Large intestine (tissue), 12 donors: ENCODE measurements around the gene U2AF1L4. TPM values are rescaled to one million over a fixed set of nuclear protein-coding genes. Genes with fewer than 3 reads are reported as not detected.

Source experiments
- DNase-seq, 2 donors: peaks; one replicate each; pipeline versions ENCODE4 v3.0.0 to v3.0.0-alpha.2; 2013
- H3K27ac ChIP-seq: one replicate; pipeline ENCODE4 v1.5.1; 2013; ENCODE audit warnings: low read length
- H3K27me3 ChIP-seq: 2 replicates; pipeline ENCODE4 v1.6.1; 2013; ENCODE audit warnings: low read length; ENCODE audit not compliant: control insufficient read depth, insufficient read depth
- H3K36me3 ChIP-seq: 2 replicates; pipeline ENCODE4 v1.6.1; 2013; ENCODE audit warnings: low read length; ENCODE audit not compliant: control insufficient read depth, insufficient read depth
- H3K4me1 ChIP-seq: one replicate; pipeline ENCODE4 v1.6.1; 2013; ENCODE audit warnings: low read length; ENCODE audit not compliant: control insufficient read depth, insufficient read depth
- H3K4me3 ChIP-seq: one replicate; pipeline ENCODE4 v1.5.1; 2013; ENCODE audit warnings: low read length
- H3K9me3 ChIP-seq: one replicate; pipeline ENCODE4 v1.6.1; 2013; ENCODE audit warnings: mild to moderate bottlenecking, low read depth, low read length, moderate library complexity; ENCODE audit not compliant: control insufficient read depth
- WGBS: methylation state at CpG from one replicate; pipeline ENCODE4 v1.1.5; 2013; ENCODE audit warnings: low lambda C conversion rate; ENCODE audit not compliant: insufficient coverage; 5-methylcytosine and 5-hydroxymethylcytosine counted together
- long read RNA-seq, 11 donors: transcript quantifications; one replicate each; lab custom pipeline, GENCODE V29; 2026
- polyA plus RNA-seq: library from polyadenylated mRNA; unstranded; fragments of 120-200 nt; gene quantifications from one replicate; pipeline ENCODE4 v1.2.1, GENCODE V29; 2013

U2AF1L4 gene, protein sequence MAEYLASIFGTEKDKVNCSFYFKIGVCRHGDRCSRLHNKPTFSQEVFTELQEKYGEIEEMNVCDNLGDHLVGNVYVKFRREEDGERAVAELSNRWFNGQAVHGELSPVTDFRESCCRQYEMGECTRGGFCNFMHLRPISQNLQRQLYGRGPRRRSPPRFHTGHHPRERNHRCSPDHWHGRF
- 31.2 TPM for polyA plus RNA-seq
- long read RNA-seq, donor 1: 0 reads
- long read RNA-seq, donor 2: 0 reads
- long read RNA-seq, donor 3: 0 reads
- long read RNA-seq, donor 4: 0 reads
- long read RNA-seq, donor 5, partial matches to known transcripts: 0 of 1 reads
- long read RNA-seq, donor 5, other reads (novel, unspliced or antisense): 0 of 1 reads
- long read RNA-seq, donor 6, partial matches to known transcripts: 0 of 1 reads
- long read RNA-seq, donor 6, other reads (novel, unspliced or antisense): 0 of 1 reads
- long read RNA-seq, donor 7: 0 reads
- long read RNA-seq, donor 8, partial matches to known transcripts: 0 of 3 reads
- long read RNA-seq, donor 8, other reads (novel, unspliced or antisense): 0 of 3 reads
- long read RNA-seq, donor 9, partial matches to known transcripts: 0 of 2 reads
- long read RNA-seq, donor 9, other reads (novel, unspliced or antisense): 0 of 2 reads
- long read RNA-seq, donor 10, partial matches to known transcripts: 0 of 2 reads
- long read RNA-seq, donor 10, other reads (novel, unspliced or antisense): 0 of 2 reads
- long read RNA-seq, donor 11: 0 reads

GRCh38 chr19:35745328-35746086 lies at the start of gene U2AF1L4, which contains the start of gene PSENEN:
Gene U2AF1L4 (minus strand): TSS chr19:35745418. CDS start chr19:35745391, 27 bp downstream.
Gene PSENEN (plus strand): TSS chr19:35745651. CDS start chr19:35745931, 280 bp downstream.
- Histone ChIP-seq H3K27me3 (no peaks in the 10 kb centered on the region), H3K9me3 (no peaks in the 10 kb centered on the region), H3K36me3 (peaks cover 3% of the 10 kb centered on the region), H3K27ac (peak within 1 kb of the TSS; percentile 96), H3K4me3 (peak within 1 kb of the TSS; percentile 90), H3K4me1 (peaks cover 25% of the 10 kb centered on the region)
- peak; percentile 100 for DNase-seq
- no CpG with 5 or more reads among the region's 40 CpGs for WGBS

GRCh38 chr19:35793381-35794165 lies 48.4 kb upstream of the U2AF1L4 start:
- WGBS: no CpG with 5 or more reads among the region's 7 CpGs
- Histone ChIP-seq H3K9me3 (no peaks in the 10 kb centered on the region), H3K36me3 (no peaks in the 10 kb centered on the region), H3K4me1 (no peaks in the 10 kb centered on the region), H3K27me3 (peaks cover 24% of the 10 kb centered on the region), H3K4me3 (no peak overlapping the region), H3K27ac (no peak overlapping the region)
- DNase-seq: peak; percentile 27 to 58

- Histone ChIP-seq H3K4me3 (no peak overlapping the region), H3K36me3 (no peaks in the 10 kb centered on the region), H3K27ac (no peak overlapping the region), H3K9me3 (no peaks in the 10 kb centered on the region), H3K27me3 (peaks cover 20% of the 10 kb centered on the region), H3K4me1 (no peaks in the 10 kb centered on the region)
- no peak for DNase-seq
- no CpG with 5 or more reads among the region's 8 CpGs for WGBS
Measured at GRCh38 chr19:35792888-35793287, 47.7 kb upstream of the U2AF1L4 start.

- no peak for DNase-seq
- Histone ChIP-seq H3K36me3 (no peaks in the 10 kb centered on the region), H3K4me3 (no peak overlapping the region), H3K27ac (no peak overlapping the region), H3K4me1 (no peaks in the 10 kb centered on the region), H3K9me3 (no peaks in the 10 kb centered on the region), H3K27me3 (peaks cover 14% of the 10 kb centered on the region)
- 96% methylated on average over 4 of the region's 15 CpGs for WGBS
Measured at GRCh38 chr19:35792312-35792711, 47.1 kb upstream of the U2AF1L4 start.

DNA sequence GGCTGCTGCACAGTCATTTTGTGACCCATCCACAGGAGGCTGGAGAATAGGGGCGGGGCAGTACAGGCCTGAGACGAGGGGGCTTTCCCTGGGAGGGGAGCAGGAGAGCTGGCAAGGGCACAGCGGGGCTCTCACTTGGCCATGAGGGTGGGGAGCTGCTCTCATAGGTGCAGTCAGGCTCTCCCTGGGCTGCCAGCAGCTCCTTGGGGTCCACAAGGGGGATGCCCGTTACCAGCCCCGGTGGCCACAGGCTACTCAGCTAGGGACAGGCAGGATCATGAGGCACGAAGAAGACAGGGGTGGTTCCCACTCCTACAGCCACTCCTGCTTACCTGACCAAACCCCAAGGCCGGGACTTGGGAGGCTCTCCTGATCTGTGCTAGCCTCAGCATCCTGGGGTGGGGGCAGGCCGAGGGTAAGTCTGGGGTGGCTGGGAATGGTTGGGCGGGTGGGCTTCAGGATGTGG lies 46.6 kb upstream of the U2AF1L4 start:
- whole genome bisulfite sequencing: no CpG with 5 or more reads among the region's 9 CpGs
- Histone ChIP-seq H3K36me3 (no peaks in the 10 kb centered on the region), H3K4me1 (no peaks in the 10 kb centered on the region), H3K27me3 (peaks cover 10% of the 10 kb centered on the region), H3K9me3 (no peaks in the 10 kb centered on the region), H3K27ac (no peak overlapping the region), H3K4me3 (no peak overlapping the region)
- DNase-seq: no peak

DNA sequence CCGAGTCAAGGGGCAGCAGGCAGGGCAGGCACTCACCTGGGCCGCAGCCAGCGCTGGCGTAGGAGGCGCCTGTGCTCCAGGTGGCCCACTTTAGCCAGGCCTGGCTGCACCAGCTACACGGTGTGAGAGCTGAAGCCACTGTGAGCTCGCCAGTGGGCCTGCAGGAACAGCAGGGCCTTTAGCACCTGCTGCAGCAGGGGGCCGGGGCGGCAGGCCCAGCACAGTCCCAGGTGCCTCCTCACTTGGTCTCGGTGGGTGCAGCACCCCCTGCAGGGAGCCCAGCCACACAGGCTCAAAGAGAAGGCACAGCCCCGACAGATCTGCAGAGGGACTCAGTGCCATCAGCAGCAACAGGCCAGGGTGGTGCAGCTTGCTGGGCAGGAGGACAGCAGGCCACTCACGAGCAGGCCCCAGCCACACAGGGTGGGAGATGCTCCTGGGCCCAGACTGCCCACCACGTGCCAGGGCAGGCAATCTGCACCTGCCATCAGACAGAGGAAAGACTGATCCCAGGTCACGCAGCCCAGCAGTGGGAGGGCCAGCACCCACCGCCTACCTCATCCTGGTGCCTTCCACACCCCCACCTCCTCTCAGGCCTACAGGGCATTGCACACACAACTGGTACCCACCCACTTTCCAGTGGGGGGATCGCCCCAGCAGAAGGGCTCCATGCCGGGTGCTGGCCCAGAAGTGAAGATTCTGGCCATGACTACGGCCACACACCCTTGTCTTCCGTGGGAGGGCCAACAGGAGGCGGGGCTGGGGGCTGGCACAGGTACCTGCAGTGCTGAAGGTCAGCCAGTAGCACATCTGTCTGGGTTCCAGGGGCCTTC lies 46.0 kb upstream of the U2AF1L4 start:
- Histone ChIP-seq H3K27me3 (peaks cover 3% of the 10 kb centered on the region), H3K36me3 (no peaks in the 10 kb centered on the region), H3K27ac (no peak overlapping the region), H3K4me1 (peaks cover 3% of the 10 kb centered on the region), H3K4me3 (no peak overlapping the region), H3K9me3 (no peaks in the 10 kb centered on the region)
- DNase-seq: no peak
- WGBS: no CpG with 5 or more reads among the region's 20 CpGs

- H3K36me3 ChIP-seq: no peaks in the 10 kb centered on the region
- no peaks in the 10 kb centered on the region for H3K9me3 ChIP-seq
- no peak overlapping the region for H3K27ac ChIP-seq
- H3K27me3 ChIP-seq: no peaks in the 10 kb centered on the region
- H3K4me1 ChIP-seq: peaks cover 10% of the 10 kb centered on the region
- no peak overlapping the region for H3K4me3 ChIP-seq
- no peak for DNase-seq
- no CpG with 5 or more reads among the region's 19 CpGs for WGBS
Measured at GRCh38 chr19:35789978-35790944, 45.0 kb upstream of the U2AF1L4 start.

DNA sequence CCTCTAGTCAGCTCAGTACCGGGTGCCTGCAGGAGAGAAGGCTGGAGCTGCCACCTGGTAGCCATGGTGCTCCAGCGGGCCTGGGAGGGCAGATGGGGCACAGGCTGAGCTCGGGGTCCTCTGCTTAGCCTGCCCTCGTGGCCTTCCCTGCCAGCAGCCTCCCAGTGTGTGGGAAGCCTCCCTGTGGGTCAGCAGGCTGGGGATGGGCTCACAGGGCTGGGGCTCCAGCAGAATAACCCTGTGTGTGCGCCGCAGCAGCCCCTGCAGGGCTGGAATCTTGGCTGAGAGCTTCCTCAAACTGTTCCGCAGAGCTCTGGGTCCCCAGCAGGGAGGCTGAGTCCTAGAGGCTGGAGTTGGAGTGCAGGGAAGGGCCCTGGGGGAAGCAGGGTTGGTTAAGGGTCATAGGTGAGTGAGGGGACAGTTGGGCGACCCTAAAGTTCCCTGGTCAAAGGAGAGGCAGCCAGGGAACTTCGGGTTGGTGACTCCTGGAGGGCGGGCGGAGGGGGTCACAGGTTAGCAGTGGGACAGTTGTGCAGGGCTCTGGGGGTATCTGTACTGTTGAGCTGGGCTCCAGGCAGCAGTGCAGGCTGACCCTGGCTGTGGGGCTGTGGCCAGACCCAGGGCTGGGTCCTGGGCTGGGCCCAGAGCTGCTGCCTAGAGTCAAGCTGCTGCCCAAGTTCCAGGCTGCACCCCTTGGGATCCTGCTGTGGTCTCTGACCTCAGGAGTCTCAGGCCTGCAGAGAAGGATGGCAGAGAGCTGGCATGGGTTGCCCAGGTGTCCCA lies 44.2 kb upstream of the U2AF1L4 start:
- no peak overlapping the region for H3K4me3 ChIP-seq
- H3K27ac ChIP-seq: no peak overlapping the region
- no peaks in the 10 kb centered on the region for H3K36me3 ChIP-seq
- no peak for DNase-seq
- no CpG with 5 or more reads among the region's 11 CpGs for WGBS
- no peaks in the 10 kb centered on the region for H3K9me3 ChIP-seq
- H3K4me1 ChIP-seq: peaks cover 13% of the 10 kb centered on the region
- no peaks in the 10 kb centered on the region for H3K27me3 ChIP-seq
